ENCODE data around the gene MAST3. TPM values are rescaled to one million over a fixed set of nuclear protein-coding genes. Genes with fewer than 3 reads are reported as not detected.
A peak's percentile ranks its signal among the peaks of the same experiment; 100 is the strongest.

MAST3 gene
- total RNA-seq, 4 donors from 2014 or later = 47.8 to 56.3 (median 52.0) TPM

DNA sequence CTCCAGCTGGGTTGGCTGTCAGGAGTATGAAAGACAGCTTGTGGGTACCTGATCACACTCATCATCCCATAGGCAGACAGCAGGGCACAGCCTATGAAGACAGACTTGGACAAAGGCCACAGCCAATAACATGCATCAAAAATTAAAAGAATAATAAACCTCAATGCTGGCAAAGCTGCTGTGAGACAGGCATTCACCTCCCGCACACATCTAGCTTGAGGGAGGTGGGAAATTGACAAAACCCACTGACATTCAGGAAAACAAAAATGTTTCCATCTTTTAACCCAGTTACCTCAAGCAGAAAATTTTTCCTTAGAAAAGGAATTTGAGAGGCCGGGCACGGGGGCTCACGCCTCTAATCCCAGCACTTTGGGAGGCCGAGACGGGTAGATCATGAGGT is 25.2 kb upstream of the MAST3 start:
- H3K27ac ChIP-seq = no peak overlapping the region
- no peaks in the 10 kb centered on the region for H3K4me1 ChIP-seq
- no peaks in the 10 kb centered on the region for H3K27me3 ChIP-seq
- H3K4me3 ChIP-seq = no peak overlapping the region
- no peak for DNase-seq
- peaks cover 0 to 3% (median 0%) of the 10 kb centered on the region in 3 donors for H3K36me3 ChIP-seq
- TF ChIP-seq CTCF (IDR thresholded peaks at IDR 0.05) (no peak), POLR2A (IDR thresholded peaks at IDR 0.05) (no peak)
- H3K9me3 ChIP-seq = no peaks in the 10 kb centered on the region

- no peaks in the 10 kb centered on the region for H3K27me3 ChIP-seq
- H3K9me3 ChIP-seq = no peaks in the 10 kb centered on the region
- H3K4me3 ChIP-seq = no peak overlapping the region
- no peaks in the 10 kb centered on the region for H3K4me1 ChIP-seq
- H3K27ac ChIP-seq = no peak overlapping the region
- no peak for TF ChIP-seq CTCF (IDR thresholded peaks at IDR 0.05)
- no peak for TF ChIP-seq POLR2A (IDR thresholded peaks at IDR 0.05)
- no peak for DNase-seq
- peaks cover 0 to 3% (median 0%) of the 10 kb centered on the region in 3 donors for H3K36me3 ChIP-seq
Observed at GRCh38 chr19:18073197-18073596, 24.4 kb upstream of the MAST3 start.

- no peak for DNase-seq
- TF ChIP-seq POLR2A (IDR thresholded peaks at IDR 0.05) = no peak
- peak in 1 of 6 experiments; percentile 15 for TF ChIP-seq CTCF (IDR thresholded peaks at IDR 0.05)
- Histone ChIP-seq H3K27ac (no peak overlapping the region), H3K4me1 (no peaks in the 10 kb centered on the region), H3K27me3 (no peaks in the 10 kb centered on the region), H3K4me3 (no peak overlapping the region), H3K36me3 (peaks cover 0 to 3% (median 0%) of the 10 kb centered on the region in 3 donors), H3K9me3 (no peaks in the 10 kb centered on the region)
Observed at GRCh38 chr19:18074192-18074591, 23.4 kb upstream of the MAST3 start.

- Histone ChIP-seq H3K27ac (no peak overlapping the region), H3K27me3 (no peaks in the 10 kb centered on the region), H3K4me1 (peaks cover 0 to 7% (median 2%) of the 10 kb centered on the region in 4 donors), H3K9me3 (no peaks in the 10 kb centered on the region), H3K4me3 (no peak overlapping the region), H3K36me3 (no peaks in the 10 kb centered on the region)
- TF ChIP-seq CTCF (IDR thresholded peaks at IDR 0.05) (no peak), POLR2A (IDR thresholded peaks at IDR 0.05) (no peak)
- no peak for DNase-seq
Observed at GRCh38 chr19:18083929-18084684, 13.5 kb upstream of the MAST3 start.

DNA sequence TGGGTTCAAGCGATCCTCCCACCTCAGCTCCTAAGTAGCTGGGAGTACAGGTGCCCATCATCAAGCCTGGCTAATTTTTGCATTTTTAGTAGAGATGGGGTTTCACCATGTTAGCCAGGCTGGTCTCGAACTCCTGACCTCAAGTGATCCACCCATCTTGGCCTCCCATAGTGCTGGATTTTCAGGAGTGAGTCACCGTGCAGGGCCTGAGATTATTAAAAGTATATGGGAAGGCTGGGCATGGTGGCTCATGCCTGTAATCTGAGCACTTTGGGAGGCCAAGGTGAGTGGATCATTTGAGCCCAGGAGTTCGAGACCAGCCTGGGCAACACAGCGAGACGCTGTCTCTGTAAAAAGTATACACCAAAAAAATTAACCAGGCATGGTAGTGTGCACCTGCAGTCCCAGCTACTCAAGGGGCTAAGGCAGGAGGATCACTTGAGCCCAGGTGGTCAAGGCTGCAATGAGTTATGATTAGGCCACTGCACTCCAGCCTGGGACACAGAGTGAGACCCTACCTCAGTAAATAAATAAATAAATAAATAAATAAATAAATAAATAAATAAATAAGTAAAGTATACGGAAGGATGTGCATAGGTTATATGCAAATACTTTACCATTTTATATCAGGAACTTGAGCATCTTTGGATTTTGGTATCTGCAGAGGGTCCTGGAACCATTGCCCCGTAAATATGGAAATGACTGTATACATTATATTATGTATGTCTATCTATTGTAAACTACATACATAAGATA is 11.7 kb upstream of the MAST3 start:
- Histone ChIP-seq H3K27me3 (no peaks in the 10 kb centered on the region), H3K4me3 (peak overlapping the region in 3 of 4 donors; percentile 44 to 61 (median 49)), H3K9me3 (no peaks in the 10 kb centered on the region), H3K27ac (peak overlapping the region in 1 of 4 donors; percentile 88), H3K4me1 (peaks cover 0 to 19% (median 11%) of the 10 kb centered on the region in 4 donors), H3K36me3 (no peaks in the 10 kb centered on the region)
- TF ChIP-seq POLR2A (IDR thresholded peaks at IDR 0.05) (no peak), CTCF (IDR thresholded peaks at IDR 0.05) (no peak)
- DNase-seq = no peak
